Hematopoietic multipotent progenitor cell treated with erythropoietin and hydrocortisone succinate and interleukin-3 and kit ligand, for 6 days (in vitro differentiated cells): Measurements from ENCODE around the gene POLE.

Experiments used
- DNase-seq: peaks from one replicate; pipeline ENCODE4 v3.0.0-alpha.2; 2015

The POLE gene

GRCh38 chr12:132673288-132674179, 13.6 kb downstream of the POLE start:
- DNase-seq: no peak

GRCh38 chr12:132672678-132673077, 14.5 kb downstream of the POLE start:
- DNase-seq: no peak

- no peak for DNase-seq
These were observed 15.0 kb downstream of the POLE start for GRCh38 chr12:132672116-132672515.

- no peak for DNase-seq
These were observed 17.8 kb downstream of the POLE start for GRCh38 chr12:132669166-132669879.

GRCh38 chr12:132668191-132669088, 18.7 kb downstream of the POLE start:
- DNase-seq: no peak

GRCh38 chr12:132665794-132666193, 21.3 kb downstream of the POLE start:
- DNase-seq: no peak

GRCh38 chr12:132665149-132665491, 22.0 kb downstream of the POLE start:
- no peak for DNase-seq

GRCh38 chr12:132664206-132665148, 22.7 kb downstream of the POLE start:
- DNase-seq: no peak

- DNase-seq: no peak
These were observed 24.0 kb downstream of the POLE start for GRCh38 chr12:132662901-132663755.

GRCh38 chr12:132661972-132662371, 25.2 kb downstream of the POLE start:
- DNase-seq: no peak

GRCh38 chr12:132660996-132661395, 26.1 kb downstream of the POLE start:
- no peak for DNase-seq

GRCh38 chr12:132660052-132660451, 27.1 kb downstream of the POLE start:
- no peak for DNase-seq

GRCh38 chr12:132659146-132659545, 28.0 kb downstream of the POLE start:
- no peak for DNase-seq

- DNase-seq: peak; percentile 48
These were observed 28.8 kb downstream of the POLE start for GRCh38 chr12:132658149-132658894.

- DNase-seq: peak; percentile 30
These were observed 30.0 kb downstream of the POLE start for GRCh38 chr12:132657004-132657727.

GRCh38 chr12:132653567-132654290, 33.4 kb downstream of the POLE start:
- no peak for DNase-seq

GRCh38 chr12:132651444-132652100, 35.6 kb downstream of the POLE start:
- DNase-seq: no peak

- DNase-seq: no peak
These were observed 37.8 kb downstream of the POLE start for GRCh38 chr12:132649226-132649945.
